ENCODE results near the gene ORM2. TPM values are rescaled to one million over a fixed set of nuclear protein-coding genes. Genes with fewer than 3 reads are reported as not detected.

ORM2 gene
- total and polyA plus RNA-seq, 2 of the 8 experiments (the other 6 are each of a cell fraction or from before 2014, with no cell fraction given): 1.3 TPM; not detected in 1

- Histone ChIP-seq H3K79me1 (ENCODE audit: low read depth, low read length) (no peaks in the 10 kb centered on the region), H2BK120ac (replicated peaks; ENCODE audit: low read depth, low read length) (no peak overlapping the region), H4K8ac (ENCODE audit: extremely low read depth, insufficient read depth, low read length) (no peak overlapping the region), H3K27me3 (replicated peaks in 1 of 4; ENCODE audit: control insufficient read depth in 3 of 4, extremely low read depth in 1 of 4, insufficient read depth in 3 of 4, low read length in 3 of 4) (no peaks in the 10 kb centered on the region), H2BK12ac (ENCODE audit: low read depth, low read length) (no peak overlapping the region), H3K23ac (ENCODE audit: insufficient read length) (no peak overlapping the region), H3K36me3 (ENCODE audit: control insufficient read depth in 2 of 4, insufficient read depth in 4 of 4, low read length in 3 of 4) (peaks cover 16 to 65% (median 54%) of the 10 kb centered on the region in 4 experiments), H3K27ac (ENCODE audit: low read depth, low read length) (no peak overlapping the region), H3K4me1 (replicated peaks in 1 of 4; ENCODE audit: control insufficient read depth in 3 of 4, insufficient read depth in 4 of 4, low read length in 3 of 4) (no peaks in the 10 kb centered on the region), H2BK20ac (ENCODE audit: low read length) (no peak overlapping the region), H2AFZ (ENCODE audit: low read length) (no peak overlapping the region), H2BK5ac (ENCODE audit: low read depth, low read length) (no peak overlapping the region), H3K4me3 (ENCODE audit: extremely low read depth in 1 of 4, insufficient read depth in 2 of 4, low read depth in 3 of 4, low read length in 4 of 4) (no peak overlapping the region), H3K14ac (ENCODE audit: insufficient read length) (no peak overlapping the region), H3K4ac (replicated peaks; ENCODE audit: insufficient read length, low read depth, low read length) (no peak overlapping the region), H2AK5ac (ENCODE audit: low read depth, low read length) (no peak overlapping the region), H3K4me2 (ENCODE audit: insufficient read depth in 1 of 2, low read depth in 2 of 2, low read length in 2 of 2) (no peak overlapping the region), H3K9me3 (ENCODE audit: insufficient read depth in 2 of 2, low read depth in 1 of 2, low read length in 1 of 2) (no peaks in the 10 kb centered on the region), H3K79me2 (ENCODE audit: control insufficient read depth in 1 of 2, insufficient read depth in 2 of 2, low read length in 2 of 2) (no peaks in the 10 kb centered on the region), H3K56ac (replicated peaks; ENCODE audit: insufficient read length, low read depth, low read length) (no peak overlapping the region), H3K18ac (ENCODE audit: extremely low read depth, low read length) (no peak overlapping the region), H4K5ac (ENCODE audit: insufficient read length, low read depth, low read length) (no peak overlapping the region), H4K20me1 (replicated peaks in 1 of 2; ENCODE audit: control insufficient read depth in 1 of 2, insufficient read depth in 2 of 2, low read length in 2 of 2) (peaks cover 0 to 5% of the 10 kb centered on the region in 2 experiments), H3K23me2 (ENCODE audit: low read depth, low read length) (no peaks in the 10 kb centered on the region), H2BK15ac (ENCODE audit: low read length) (no peak overlapping the region), H3K9ac (replicated peaks in 1 of 4; ENCODE audit: extremely low read depth in 1 of 4, low read depth in 3 of 4, low read length in 3 of 4) (no peak overlapping the region), H4K91ac (replicated peaks; ENCODE audit: insufficient read length, low read length) (no peak overlapping the region)
- ChIA-PET POLR2A (ENCODE audit: partially characterized antibody) (interaction anchor here (1.1 to 1.3 kb wide), 2 partner anchors 12 to 23 kb away, joined by 3 read pairs; no protein-coding TSS in a partner anchor), CTCF (ENCODE audit: partially characterized antibody) (interaction anchor here (0.7 to 1.2 kb wide), 3 partner anchors 20 to 267 kb away, joined by 3 to 4 read pairs (median 3); no protein-coding TSS in a partner anchor)
- FAIRE-seq: no peak
- 90% methylated on average over 7 of the region's 7 CpGs; no CpG with 5 or more reads in 1 of the 2 experiments for WGBS, 2 experiments (ENCODE audit: extremely low coverage in 1 of 2, insufficient coverage in 1 of 2, insufficient read length in 1 of 2, insufficient replicate concordance in 2 of 2, low coverage in 1 of 2, low lambda C conversion rate in 2 of 2, missing lambda C conversion rate in 1 of 2)
- no peak for DNase-seq (ENCODE audit: low read depth in 1 of 2, low spot score in 2 of 2)
- TF ChIP-seq MAFK (IDR thresholded peaks at IDR 0.05; ENCODE audit: low read depth, low read length) (no peak), BACH1 (IDR thresholded peaks at IDR 0.05; ENCODE audit: low read length) (no peak), EZH2 (IDR thresholded peaks at IDR 0.05; ENCODE audit: low read depth, low read length, severe bottlenecking) (no peak), GABPA (IDR thresholded peaks at IDR 0.05; ENCODE audit: borderline replicate concordance, insufficient read depth, low read length) (no peak), USF2 (IDR thresholded peaks at IDR 0.05; ENCODE audit: low read length) (no peak), CHD1 (IDR thresholded peaks at IDR 0.05; ENCODE audit: low read depth, low read length) (no peak), EP300 (IDR thresholded peaks at IDR 0.05; ENCODE audit: borderline replicate concordance in 1 of 2, low read depth in 2 of 2, low read length in 2 of 2) (no peak), POLR2A (IDR thresholded peaks at IDR 0.05; ENCODE audit: control extremely low read depth in 1 of 2, low read depth in 2 of 2, low read length in 2 of 2) (no peak), ASH2L (IDR thresholded peaks at IDR 0.05; ENCODE audit: low read length) (no peak), KDM1A (IDR thresholded peaks at IDR 0.05; ENCODE audit: borderline replicate concordance, low read length) (no peak), MAX (IDR thresholded peaks at IDR 0.05) (no peak), SRF (IDR thresholded peaks at IDR 0.05; ENCODE audit: low read depth, low read length) (no peak), PHF8 (conservative IDR thresholded peaks at IDR 0.05; ENCODE audit: low read depth, low read length) (no peak)
These were observed 30.1 kb downstream of the ORM2 start for GRCh38 chr9:114359801-114360200.
